Measurements from ENCODE around the gene ERICH6.

DNA sequence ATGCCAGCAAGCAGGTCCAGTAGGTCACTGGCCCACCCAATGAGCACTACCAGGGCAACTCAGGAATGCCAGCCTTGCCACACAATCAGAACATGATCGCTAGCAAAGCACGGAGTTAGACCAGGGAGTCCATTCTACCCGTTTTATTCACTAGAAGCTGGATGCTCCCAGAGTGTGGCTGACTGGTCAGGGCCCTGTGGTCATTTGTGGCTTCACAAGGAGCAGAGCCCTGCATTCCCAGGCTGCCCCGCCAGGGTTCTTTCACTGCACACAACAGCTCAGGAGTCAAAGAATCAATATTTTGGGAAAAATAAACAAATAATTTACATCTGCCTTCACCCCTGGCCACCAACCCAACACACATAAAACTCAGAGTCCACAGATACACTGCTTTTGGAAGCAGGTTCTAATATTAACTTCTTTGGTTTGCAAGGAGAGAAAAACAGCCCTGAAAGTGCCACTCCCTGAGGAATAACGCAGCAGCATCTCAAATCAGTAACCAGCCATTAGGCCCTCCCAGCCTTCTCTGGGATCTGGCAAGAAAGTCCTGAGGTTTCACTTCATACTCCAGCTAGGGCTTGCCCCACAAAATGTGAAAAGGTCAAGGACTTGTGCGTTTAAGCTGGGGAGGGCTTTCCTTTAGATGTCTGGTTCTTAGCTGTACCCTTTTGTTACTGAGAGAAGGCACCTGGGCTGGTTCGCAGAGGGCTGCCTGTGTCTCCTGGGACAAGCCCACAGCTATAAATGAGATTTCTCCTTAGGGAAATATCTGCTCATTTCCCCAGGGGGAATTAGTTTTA lies 43.3 kb upstream of the ERICH6 start:
- TF ChIP-seq, protein P1, sequence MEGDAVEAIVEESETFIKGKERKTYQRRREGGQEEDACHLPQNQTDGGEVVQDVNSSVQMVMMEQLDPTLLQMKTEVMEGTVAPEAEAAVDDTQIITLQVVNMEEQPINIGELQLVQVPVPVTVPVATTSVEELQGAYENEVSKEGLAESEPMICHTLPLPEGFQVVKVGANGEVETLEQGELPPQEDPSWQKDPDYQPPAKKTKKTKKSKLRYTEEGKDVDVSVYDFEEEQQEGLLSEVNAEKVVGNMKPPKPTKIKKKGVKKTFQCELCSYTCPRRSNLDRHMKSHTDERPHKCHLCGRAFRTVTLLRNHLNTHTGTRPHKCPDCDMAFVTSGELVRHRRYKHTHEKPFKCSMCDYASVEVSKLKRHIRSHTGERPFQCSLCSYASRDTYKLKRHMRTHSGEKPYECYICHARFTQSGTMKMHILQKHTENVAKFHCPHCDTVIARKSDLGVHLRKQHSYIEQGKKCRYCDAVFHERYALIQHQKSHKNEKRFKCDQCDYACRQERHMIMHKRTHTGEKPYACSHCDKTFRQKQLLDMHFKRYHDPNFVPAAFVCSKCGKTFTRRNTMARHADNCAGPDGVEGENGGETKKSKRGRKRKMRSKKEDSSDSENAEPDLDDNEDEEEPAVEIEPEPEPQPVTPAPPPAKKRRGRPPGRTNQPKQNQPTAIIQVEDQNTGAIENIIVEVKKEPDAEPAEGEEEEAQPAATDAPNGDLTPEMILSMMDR (conservative IDR thresholded peaks at IDR 0.05) = no peak
- no peak for TF ChIP-seq EZH2 (IDR thresholded peaks at IDR 0.05; ENCODE audit: low read depth)

Measured in PC-9 (cell line).